WTC11 (cell line): ENCODE data around the gene KRT5. TPM values are rescaled to one million over a fixed set of nuclear protein-coding genes. Genes with fewer than 3 reads are reported as not detected.

Source experiments
- ATAC-seq: fragments of 200-7000 bp; cut with Tn5 transposase; 2 replicates; pipeline ENCODE4 v1.10.0; 2021; ENCODE audit warnings: mild to moderate bottlenecking, moderate library complexity
- Bru-seq: library from RNA; stranded (reverse); fragments of 400-500 nt; gene quantifications from one replicate; lab custom pipeline; 2021; lab: Mats Ljungman, UMichigan
- CTCF ChIA-PET: fragments of 300-600 bp; sonication (Branson Sonifier 250); formaldehyde crosslinking; loops from one replicate; lab custom pipeline; 2021; ENCODE audit warnings: antibody characterized with exemption; lab: Charles Lee
- POLR2A ChIA-PET: fragments of 350-600 bp; sonication (Branson Sonifier 250); formaldehyde crosslinking; loops from one replicate; lab custom pipeline; 2021; ENCODE audit warnings: antibody characterized with exemption; lab: Charles Lee
- DNase-seq: peaks from one replicate; pipeline ENCODE4 v3.0.0; 2021; ENCODE audit warnings: low spot score
- H3K27ac Mint-ChIP-seq: 2 replicates; pipeline ENCODE4 v1.8.0; 2021; ENCODE audit warnings: mixed read lengths
- H3K27me3 Mint-ChIP-seq: 2 replicates; pipeline ENCODE4 v1.8.0; 2021; ENCODE audit warnings: low read depth, mild to moderate bottlenecking, moderate library complexity, mixed read lengths
- H3K36me3 Mint-ChIP-seq: 2 replicates; pipeline ENCODE4 v1.8.0; 2021; ENCODE audit warnings: mixed read lengths
- H3K4me1 Mint-ChIP-seq: 2 replicates; pipeline ENCODE4 v1.8.0; 2022; ENCODE audit warnings: mixed read lengths
- H3K4me3 Mint-ChIP-seq: 2 replicates; pipeline ENCODE4 v1.8.0; 2021; ENCODE audit warnings: mild to moderate bottlenecking, moderate library complexity, mixed read lengths
- H3K9me3 Mint-ChIP-seq: 2 replicates; pipeline ENCODE4 v1.8.0; 2021; ENCODE audit warnings: mixed read lengths
- ATF1 ChIP-seq: sonication (generic); formaldehyde crosslinking; IDR thresholded peaks from 2 replicates; pipeline ENCODE4 v1.8.1; 2023; ENCODE audit warnings: mild to moderate bottlenecking, moderate library complexity, missing genetic modification reagents
- CTCF ChIP-seq: fragments of 200-600 bp; IDR thresholded peaks from 2 replicates; pipeline ENCODE4 v1.8.0; 2022; ENCODE audit warnings: antibody characterized with exemption
- E2F1 ChIP-seq: sonication (generic); formaldehyde crosslinking; IDR thresholded peaks from 2 replicates; pipeline ENCODE4 v1.8.0; 2022; ENCODE audit warnings: mild to moderate bottlenecking, missing genetic modification reagents
- E2F5 ChIP-seq: sonication (generic); formaldehyde crosslinking; IDR thresholded peaks from 2 replicates; pipeline ENCODE4 v1.8.1; 2022; ENCODE audit warnings: mild to moderate bottlenecking, moderate library complexity, missing genetic modification reagents
- GRHL2 ChIP-seq: fragments of 250-450 bp; sonication (Bioruptor Pico); IDR thresholded peaks from 2 replicates; pipeline ENCODE4 v1.8.0; 2022; ENCODE audit warnings: mild to moderate bottlenecking, moderate library complexity; ENCODE audit not compliant: insufficient replicate concordance, severe bottlenecking
- MYBL2 ChIP-seq: sonication (generic); formaldehyde crosslinking; IDR thresholded peaks from 2 replicates; pipeline ENCODE4 v1.8.1; 2023; ENCODE audit warnings: mild to moderate bottlenecking, moderate library complexity, missing genetic modification reagents
- NR3C1 ChIP-seq: sonication (generic); formaldehyde crosslinking; conservative IDR thresholded peaks from 2 replicates; pipeline ENCODE4 v1.8.1; 2023; ENCODE audit warnings: low read depth, mild to moderate bottlenecking, missing genetic modification reagents
- OVOL2 ChIP-seq: fragments of 250-450 bp; sonication (Bioruptor Pico); IDR thresholded peaks from 2 replicates; pipeline ENCODE4 v1.9.0; 2021; ENCODE audit warnings: mild to moderate bottlenecking, borderline replicate concordance
- PRRX2 ChIP-seq: fragments of 250-450 bp; sonication (Bioruptor Pico); IDR thresholded peaks from 2 replicates; pipeline ENCODE4 v1.8.0; 2021; ENCODE audit warnings: mild to moderate bottlenecking
- RELA ChIP-seq: sonication (generic); formaldehyde crosslinking; IDR thresholded peaks from 2 replicates; pipeline ENCODE4 v1.8.1; 2022; ENCODE audit warnings: missing genetic modification reagents, mild to moderate bottlenecking, borderline replicate concordance
- SMAD4 ChIP-seq: sonication (generic); formaldehyde crosslinking; IDR thresholded peaks from 2 replicates; pipeline ENCODE4 v1.8.0; 2022; ENCODE audit warnings: mild to moderate bottlenecking, missing genetic modification reagents
- SOX15 ChIP-seq: fragments of 250-450 bp; sonication (Bioruptor Pico); IDR thresholded peaks from 2 replicates; pipeline ENCODE4 v1.9.0; 2021; ENCODE audit warnings: mild to moderate bottlenecking
- SP1 ChIP-seq: sonication (generic); formaldehyde crosslinking; conservative IDR thresholded peaks from 2 replicates; pipeline ENCODE4 v1.8.1; 2022; ENCODE audit warnings: missing genetic modification reagents
- USF2 ChIP-seq: sonication (generic); formaldehyde crosslinking; IDR thresholded peaks from 2 replicates; pipeline ENCODE4 v1.8.1; 2023; ENCODE audit warnings: mild to moderate bottlenecking, missing genetic modification reagents, moderate library complexity
- ZNF671 ChIP-seq: fragments of 250-450 bp; sonication (Bioruptor Pico); IDR thresholded peaks from 2 replicates; pipeline ENCODE4 v1.8.0; 2021; ENCODE audit warnings: mild to moderate bottlenecking
- long read RNA-seq, 3 experiments: library from RNA in 1 of 3; library from capped mRNA in 1 of 3; library from polyadenylated mRNA in 1 of 3; unstranded in 2 of 3; stranded (forward) in 1 of 3; transcript quantifications; one replicate each; pipeline ENCODE4 v2.0.0, GENCODE V29; 2021
- total RNA-seq: library from RNA; stranded (reverse); gene quantifications from 3 replicates; pipeline ENCODE4 v1.2.3, GENCODE V29; 2021
- TF ChIP-seq, protein P1 (sequence below): sonication (generic); formaldehyde crosslinking; IDR thresholded peaks from 2 replicates; pipeline ENCODE4 v1.8.1; 2023; ENCODE audit warnings: mild to moderate bottlenecking, missing genetic modification reagents
- TF ChIP-seq, protein P2 (sequence below): sonication (generic); formaldehyde crosslinking; IDR thresholded peaks from 2 replicates; pipeline ENCODE4 v1.8.1; 2022; ENCODE audit warnings: low read depth, mild to moderate bottlenecking, moderate library complexity, missing genetic modification reagents, borderline replicate concordance
- TF ChIP-seq, protein P3 (sequence below): fragments of 250-450 bp; sonication (Bioruptor Pico); IDR thresholded peaks from 2 replicates; pipeline ENCODE4 v1.9.0; 2021; ENCODE audit warnings: mild to moderate bottlenecking
- TF ChIP-seq, protein P4 (sequence below): sonication (generic); formaldehyde crosslinking; IDR thresholded peaks from 2 replicates; pipeline ENCODE4 v1.8.1; 2023; ENCODE audit warnings: mild to moderate bottlenecking, missing genetic modification reagents, borderline replicate concordance

KRT5 gene
- total RNA-seq (not detected in 3 replicates), Bru-seq, nascent RNA (percentile 7 among the genes with signal in this experiment)
- long read RNA-seq, experiment 1, result 0 reads
- long read RNA-seq, experiment 2, result 0 reads
- long read RNA-seq, experiment 3, result 0 reads

- Mint-ChIP-seq H3K9me3 (no peaks in the 10 kb centered on the region), H3K27ac (no peak within 1 kb of the TSS), H3K27me3 (no peaks in the 10 kb centered on the region), H3K4me1 (peaks cover 7% of the 10 kb centered on the region), H3K4me3 (no peak within 1 kb of the TSS), H3K36me3 (no peaks in the 10 kb centered on the region)
- DNase-seq (no peak), ATAC-seq (no peak)
- TF ChIP-seq NR3C1 (CRISPR knock-in tag) (no peak), SOX15 (CRISPR knock-in tag) (no peak), PRRX2 (CRISPR knock-in tag) (no peak), SMAD4 (CRISPR knock-in tag) (no peak), E2F1 (no peak), OVOL2 (CRISPR knock-in tag) (no peak), SP1 (CRISPR knock-in tag) (no peak), E2F5 (CRISPR knock-in tag) (no peak), MYBL2 (no peak), GRHL2 (no peak), ATF1 (CRISPR knock-in tag) (no peak), USF2 (no peak), CTCF (no peak), RELA (CRISPR knock-in tag) (no peak), ZNF671 (CRISPR knock-in tag) (no peak)
- TF ChIP-seq, protein P1, sequence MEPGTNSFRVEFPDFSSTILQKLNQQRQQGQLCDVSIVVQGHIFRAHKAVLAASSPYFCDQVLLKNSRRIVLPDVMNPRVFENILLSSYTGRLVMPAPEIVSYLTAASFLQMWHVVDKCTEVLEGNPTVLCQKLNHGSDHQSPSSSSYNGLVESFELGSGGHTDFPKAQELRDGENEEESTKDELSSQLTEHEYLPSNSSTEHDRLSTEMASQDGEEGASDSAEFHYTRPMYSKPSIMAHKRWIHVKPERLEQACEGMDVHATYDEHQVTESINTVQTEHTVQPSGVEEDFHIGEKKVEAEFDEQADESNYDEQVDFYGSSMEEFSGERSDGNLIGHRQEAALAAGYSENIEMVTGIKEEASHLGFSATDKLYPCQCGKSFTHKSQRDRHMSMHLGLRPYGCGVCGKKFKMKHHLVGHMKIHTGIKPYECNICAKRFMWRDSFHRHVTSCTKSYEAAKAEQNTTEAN, result no peak
- TF ChIP-seq, protein P2, sequence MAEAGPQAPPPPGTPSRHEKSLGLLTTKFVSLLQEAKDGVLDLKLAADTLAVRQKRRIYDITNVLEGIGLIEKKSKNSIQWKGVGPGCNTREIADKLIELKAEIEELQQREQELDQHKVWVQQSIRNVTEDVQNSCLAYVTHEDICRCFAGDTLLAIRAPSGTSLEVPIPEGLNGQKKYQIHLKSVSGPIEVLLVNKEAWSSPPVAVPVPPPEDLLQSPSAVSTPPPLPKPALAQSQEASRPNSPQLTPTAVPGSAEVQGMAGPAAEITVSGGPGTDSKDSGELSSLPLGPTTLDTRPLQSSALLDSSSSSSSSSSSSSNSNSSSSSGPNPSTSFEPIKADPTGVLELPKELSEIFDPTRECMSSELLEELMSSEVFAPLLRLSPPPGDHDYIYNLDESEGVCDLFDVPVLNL (CRISPR knock-in tag), result no peak
- TF ChIP-seq, protein P3, sequence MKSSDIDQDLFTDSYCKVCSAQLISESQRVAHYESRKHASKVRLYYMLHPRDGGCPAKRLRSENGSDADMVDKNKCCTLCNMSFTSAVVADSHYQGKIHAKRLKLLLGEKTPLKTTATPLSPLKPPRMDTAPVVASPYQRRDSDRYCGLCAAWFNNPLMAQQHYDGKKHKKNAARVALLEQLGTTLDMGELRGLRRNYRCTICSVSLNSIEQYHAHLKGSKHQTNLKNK (CRISPR knock-in tag), result no peak
- TF ChIP-seq, protein P4, sequence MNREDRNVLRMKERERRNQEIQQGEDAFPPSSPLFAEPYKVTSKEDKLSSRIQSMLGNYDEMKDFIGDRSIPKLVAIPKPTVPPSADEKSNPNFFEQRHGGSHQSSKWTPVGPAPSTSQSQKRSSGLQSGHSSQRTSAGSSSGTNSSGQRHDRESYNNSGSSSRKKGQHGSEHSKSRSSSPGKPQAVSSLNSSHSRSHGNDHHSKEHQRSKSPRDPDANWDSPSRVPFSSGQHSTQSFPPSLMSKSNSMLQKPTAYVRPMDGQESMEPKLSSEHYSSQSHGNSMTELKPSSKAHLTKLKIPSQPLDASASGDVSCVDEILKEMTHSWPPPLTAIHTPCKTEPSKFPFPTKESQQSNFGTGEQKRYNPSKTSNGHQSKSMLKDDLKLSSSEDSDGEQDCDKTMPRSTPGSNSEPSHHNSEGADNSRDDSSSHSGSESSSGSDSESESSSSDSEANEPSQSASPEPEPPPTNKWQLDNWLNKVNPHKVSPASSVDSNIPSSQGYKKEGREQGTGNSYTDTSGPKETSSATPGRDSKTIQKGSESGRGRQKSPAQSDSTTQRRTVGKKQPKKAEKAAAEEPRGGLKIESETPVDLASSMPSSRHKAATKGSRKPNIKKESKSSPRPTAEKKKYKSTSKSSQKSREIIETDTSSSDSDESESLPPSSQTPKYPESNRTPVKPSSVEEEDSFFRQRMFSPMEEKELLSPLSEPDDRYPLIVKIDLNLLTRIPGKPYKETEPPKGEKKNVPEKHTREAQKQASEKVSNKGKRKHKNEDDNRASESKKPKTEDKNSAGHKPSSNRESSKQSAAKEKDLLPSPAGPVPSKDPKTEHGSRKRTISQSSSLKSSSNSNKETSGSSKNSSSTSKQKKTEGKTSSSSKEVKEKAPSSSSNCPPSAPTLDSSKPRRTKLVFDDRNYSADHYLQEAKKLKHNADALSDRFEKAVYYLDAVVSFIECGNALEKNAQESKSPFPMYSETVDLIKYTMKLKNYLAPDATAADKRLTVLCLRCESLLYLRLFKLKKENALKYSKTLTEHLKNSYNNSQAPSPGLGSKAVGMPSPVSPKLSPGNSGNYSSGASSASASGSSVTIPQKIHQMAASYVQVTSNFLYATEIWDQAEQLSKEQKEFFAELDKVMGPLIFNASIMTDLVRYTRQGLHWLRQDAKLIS (CRISPR knock-in tag), result no peak
- POLR2A ChIA-PET, result no interaction called here
- CTCF ChIA-PET, result interaction anchor here (0.8 to 3.5 kb wide), 13 partner anchors 8 to 364 kb away, joined by 3 to 24 read pairs (median 3); no protein-coding TSS in a partner anchor
These were observed at the start of gene KRT5 for GRCh38 chr12:52519826-52520662. Gene KRT5 (minus strand): TSS chr12:52520394. CDS start chr12:52520296, 98 bp downstream.
